Measurements from ENCODE around the gene MRPL51.

DNA sequence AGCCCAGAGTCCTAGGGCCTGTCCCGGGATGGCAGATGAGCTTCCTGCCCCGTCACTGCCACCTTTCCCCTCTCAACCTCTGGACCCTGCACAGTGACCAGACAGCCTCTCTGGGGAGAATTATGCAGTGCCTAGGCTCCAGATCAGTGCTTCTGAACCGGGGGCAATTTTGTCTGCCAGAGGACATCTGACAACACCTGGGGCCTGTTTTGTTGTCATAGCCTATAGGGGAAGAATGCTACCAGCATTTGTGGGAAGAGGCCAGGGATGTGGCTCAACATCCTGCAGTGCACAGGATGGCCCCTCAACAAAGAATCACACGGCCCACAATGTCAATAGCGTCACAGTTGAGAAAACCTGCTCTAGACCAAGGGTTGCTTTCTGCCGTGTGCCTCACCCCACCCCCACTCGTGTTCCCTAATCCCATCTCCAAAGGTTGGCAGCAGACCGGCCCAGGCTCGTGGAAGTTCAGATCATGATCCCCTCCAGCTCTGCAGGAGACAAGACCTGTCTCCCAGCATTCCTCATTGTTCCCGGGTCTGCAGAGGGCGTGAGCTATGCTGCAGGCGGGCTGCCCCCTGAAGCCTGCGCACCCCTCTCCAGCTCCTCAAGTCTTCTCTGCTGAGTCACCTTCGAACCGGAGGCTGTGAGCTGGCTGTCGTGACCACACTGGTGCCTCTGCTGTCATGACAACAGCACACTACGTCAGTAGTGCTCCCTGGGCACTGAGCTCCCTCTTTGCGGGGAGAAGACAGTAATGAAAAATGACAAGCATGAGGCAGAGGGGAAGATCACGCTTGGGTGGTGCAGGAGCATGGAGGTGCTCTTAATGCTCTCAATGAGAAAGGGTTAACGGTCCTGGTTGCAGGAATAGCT lies 39.2 kb upstream of the MRPL51 start:
- TF ChIP-seq, protein P1, sequence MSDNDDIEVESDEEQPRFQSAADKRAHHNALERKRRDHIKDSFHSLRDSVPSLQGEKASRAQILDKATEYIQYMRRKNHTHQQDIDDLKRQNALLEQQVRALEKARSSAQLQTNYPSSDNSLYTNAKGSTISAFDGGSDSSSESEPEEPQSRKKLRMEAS (IDR thresholded peaks at IDR 0.05) = no peak
- no peak; the same call in 1 of the 2 replicates for TF ChIP-seq POLR2AphosphoS5 (IDR thresholded peaks at IDR 0.05; ENCODE audit: low read depth, low read length)

Data from H1 (cell line).